ENCODE measurements around the gene TAPT1.

The TAPT1 gene

DNA sequence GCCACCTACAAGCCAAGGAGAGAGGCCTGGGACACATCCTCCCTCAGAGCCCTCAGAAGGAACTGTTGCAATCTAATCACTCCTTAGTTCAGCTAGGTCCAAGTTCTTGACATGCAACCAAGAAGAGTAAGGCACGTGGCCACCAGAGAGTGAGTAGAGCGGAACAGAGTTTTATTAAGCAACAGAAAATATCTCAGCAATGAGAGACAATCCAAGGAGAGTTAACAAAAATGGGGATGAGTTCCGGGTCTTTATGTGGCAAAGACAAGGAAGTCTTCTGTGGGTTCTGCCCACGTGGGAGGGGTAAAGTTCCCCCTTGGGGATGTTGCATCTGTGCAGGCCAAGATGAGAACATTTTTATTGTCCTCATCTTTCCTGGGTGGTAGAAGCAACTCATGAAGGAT, 104.0 kb downstream of the TAPT1 start:
- DNase-seq, result peak in 2 of 42 donors; percentile 8 to 13
- intact Hi-C loops (cut with DNase I), result no loop called here

GRCh38 chr4:16120720-16121119, 105.6 kb downstream of the TAPT1 start:
- intact Hi-C loops (cut with DNase I), result no loop called here
- DNase-seq, result peak in 2 of 42 donors; percentile 16 to 19

DNA sequence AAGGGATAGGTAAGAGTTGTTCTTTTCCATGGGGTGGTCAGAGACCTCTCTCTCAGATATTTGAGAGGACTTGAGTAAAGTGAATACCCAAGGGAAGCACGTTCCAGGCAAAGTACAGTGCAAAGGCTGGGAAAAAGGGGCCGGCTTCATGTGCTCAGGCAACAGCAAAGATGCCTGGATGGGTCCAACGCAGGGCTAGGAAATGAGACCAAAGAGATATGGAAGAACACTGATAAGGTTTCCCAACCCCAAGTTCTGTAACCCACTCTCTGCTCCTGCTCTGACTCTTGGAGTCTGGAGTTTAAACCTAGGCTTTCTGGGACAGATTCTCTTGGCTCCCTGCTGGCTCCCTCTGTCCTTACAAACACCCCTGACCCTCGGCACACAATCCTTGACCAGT, 106.3 kb downstream of the TAPT1 start:
- DNase-seq, result peak in 2 of 42 donors; percentile 18 to 22
- intact Hi-C loops (cut with DNase I), result no loop called here

DNA sequence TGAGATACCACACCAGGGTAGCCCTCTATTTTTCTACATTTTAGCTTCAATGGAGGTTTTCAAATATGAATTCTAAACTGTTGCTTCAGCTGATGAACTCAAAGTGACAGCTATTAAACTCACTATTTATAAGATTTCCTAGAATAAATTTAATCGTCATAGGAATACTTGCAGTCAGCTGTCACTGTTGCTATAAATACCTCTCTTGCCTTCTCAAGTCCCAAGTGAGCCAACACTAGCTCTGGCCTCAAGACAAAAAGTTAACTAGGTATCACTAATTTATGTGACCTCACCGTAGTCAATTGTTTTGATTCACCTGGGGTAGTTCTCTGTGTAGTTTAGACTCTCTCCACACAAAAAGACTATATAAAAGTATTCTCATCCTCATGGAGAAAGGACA, 108.2 kb downstream of the TAPT1 start:
- intact Hi-C loops (cut with DNase I), result no loop called here
- DNase-seq, result peak in 3 of 42 donors; percentile 17 to 33 (median 22)

DNA sequence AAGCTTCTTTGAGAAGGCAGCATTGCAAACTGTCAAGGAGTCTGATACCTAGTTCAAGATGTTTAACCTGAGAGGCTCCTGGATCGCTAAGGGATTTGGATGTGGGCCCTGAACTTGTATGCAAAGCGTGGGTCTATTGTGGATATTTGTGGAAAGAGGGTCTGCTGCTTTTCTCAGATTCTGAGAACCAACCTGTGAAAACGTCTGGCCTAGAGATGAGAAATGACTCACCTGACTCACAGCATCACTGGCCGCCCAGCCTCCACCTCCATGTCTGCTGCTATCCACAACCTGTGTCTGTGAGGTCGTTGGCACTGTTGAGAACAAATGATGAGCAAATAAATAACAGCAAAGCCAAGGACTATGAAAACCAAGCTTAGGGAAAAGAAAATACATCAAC, 109.1 kb downstream of the TAPT1 start:
- intact Hi-C loops (cut with DNase I), result no loop called here

DNA sequence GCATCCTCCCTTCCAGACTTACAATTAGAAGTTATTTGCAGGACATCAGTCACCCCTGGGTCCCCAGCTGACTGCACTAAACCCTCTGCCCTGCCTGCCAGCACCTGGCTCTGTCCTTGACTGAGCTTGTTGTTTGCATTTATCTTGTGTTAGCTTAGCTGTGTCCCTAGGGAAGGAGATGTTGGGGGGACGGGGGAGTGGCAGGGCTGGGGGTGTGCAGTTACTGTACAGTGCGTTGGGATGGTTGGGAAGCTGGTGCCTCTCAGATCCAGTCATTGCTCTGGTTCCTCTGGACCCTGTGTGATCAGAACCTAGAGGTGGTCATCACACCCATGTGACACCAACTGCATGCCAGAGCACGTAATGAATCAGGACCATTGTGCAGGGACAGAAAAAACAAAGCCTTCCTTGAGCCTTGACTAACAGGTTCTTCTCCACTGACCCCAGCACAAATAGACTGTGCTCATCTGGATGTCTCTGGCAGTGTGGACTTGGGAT, 109.7 kb downstream of the TAPT1 start:
- intact Hi-C loops (cut with DNase I), result no loop called here
- peak in 1 of 42 donors; percentile 33 for DNase-seq

More for the DNA sequence above, 109.1 kb downstream of the TAPT1 start:
- peak in 2 of 42 donors; percentile 31 to 35 for DNase-seq

DNA sequence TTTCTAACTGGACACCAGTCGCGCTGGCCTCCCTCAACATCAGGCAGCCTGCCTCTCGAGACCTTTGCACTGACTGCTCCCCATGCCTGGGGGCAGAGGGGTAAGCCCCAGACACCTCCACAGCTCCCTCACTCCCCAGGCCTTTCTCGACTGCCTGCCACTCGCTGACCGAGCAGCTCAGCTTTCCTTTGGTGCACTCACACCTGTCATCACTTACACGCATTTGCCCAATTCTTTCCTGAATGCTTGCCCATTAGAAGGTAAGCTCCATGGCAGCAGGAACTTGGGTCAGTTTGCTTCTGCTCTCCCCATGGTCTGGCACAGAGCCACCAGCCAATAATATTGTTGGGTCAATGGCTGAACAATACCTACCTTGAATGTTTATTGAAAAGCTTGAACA, 110.3 kb downstream of the TAPT1 start:
- intact Hi-C loops (cut with DNase I), result no loop called here
- DNase-seq, result peak in 1 of 42 donors; percentile 28

DNA sequence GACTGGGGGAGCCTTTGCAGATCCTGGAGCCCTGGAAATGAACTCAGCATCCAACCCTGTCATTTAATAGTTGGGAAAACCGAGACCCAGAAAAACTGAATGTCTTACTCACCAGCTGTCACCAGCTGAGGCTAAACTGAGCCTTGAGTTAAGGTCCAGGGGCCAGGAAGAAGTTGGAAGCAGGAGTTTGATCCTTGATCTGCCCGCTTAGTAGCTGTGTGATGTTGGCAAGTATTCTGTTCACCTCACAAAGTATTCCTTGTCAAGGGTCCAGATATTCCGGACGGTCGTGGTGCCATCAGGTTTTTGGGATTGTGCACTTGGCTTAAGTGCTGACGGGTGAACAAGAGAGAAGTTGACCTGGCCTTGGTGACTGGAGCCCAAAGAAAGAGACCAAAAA, 111.7 kb downstream of the TAPT1 start:
- peak in 2 of 42 donors; percentile 32 to 34 for DNase-seq
- intact Hi-C loops (cut with DNase I), result no loop called here

GRCh38 chr4:16113741-16114140, 112.5 kb downstream of the TAPT1 start:
- intact Hi-C loops (cut with DNase I), result no loop called here
- DNase-seq, result peak in 2 of 42 donors; percentile 17 to 28

GRCh38 chr4:16111533-16111932, 114.7 kb downstream of the TAPT1 start:
- intact Hi-C loops (cut with DNase I), result no loop called here
- DNase-seq, result peak in 1 of 42 donors; percentile 10

DNA sequence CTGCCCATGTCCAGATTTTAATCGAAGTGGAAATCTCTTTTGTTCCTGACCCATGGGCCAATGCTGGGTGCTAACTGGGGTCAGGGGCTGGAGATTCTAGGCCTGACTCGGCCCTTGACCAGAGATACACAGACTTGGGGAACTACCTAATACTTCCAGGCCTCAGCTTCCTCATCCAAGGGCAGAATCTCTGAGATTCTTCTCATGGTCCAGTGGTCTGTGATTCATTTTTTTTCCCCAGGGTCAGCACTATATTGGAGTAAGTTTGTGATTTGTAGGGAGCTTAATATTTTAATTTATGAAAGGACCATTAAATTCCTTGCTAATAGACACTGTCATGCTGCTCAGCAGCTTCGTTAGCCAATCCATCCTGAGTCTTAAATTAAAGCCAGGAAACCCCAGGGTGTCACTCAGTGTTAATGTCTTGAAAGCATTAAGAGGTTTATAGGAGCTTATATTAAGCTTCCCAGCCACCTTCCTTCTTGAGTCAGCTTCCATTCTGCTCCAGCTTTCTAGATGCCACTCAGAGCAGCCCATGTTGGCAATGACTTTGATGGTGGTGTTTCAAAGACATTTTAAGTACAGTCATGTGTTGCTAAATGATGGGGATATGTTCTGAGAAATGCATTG, 115.5 kb downstream of the TAPT1 start:
- peak in 1 of 42 donors; percentile 38 for DNase-seq
- intact Hi-C loops (cut with DNase I), result no loop called here

All from head of caudate nucleus (tissue), 42 donors.